HepG2 (cell line): ENCODE measurements around the gene SPDYE2B.
"Not testable (repeated sequence)": the region's sequence is repeated elsewhere in the genome, so short reads cannot be mapped to it uniquely, and the experiment has no call there.

Source experiments
- AHDC1 ChIP-seq: sonication (generic); formaldehyde crosslinking; IDR thresholded peaks from 2 replicates; pipeline ENCODE4 v1.5.1; 2020; ENCODE audit warnings: mild to moderate bottlenecking, missing genetic modification reagents, borderline replicate concordance
- ARID5B ChIP-seq: IDR thresholded peaks from 2 replicates; pipeline ENCODE4 v1.4.0; 2020; ENCODE audit warnings: mild to moderate bottlenecking, missing genetic modification reagents
- ELF4 ChIP-seq: sonication (generic); formaldehyde crosslinking; IDR thresholded peaks from 2 replicates; pipeline ENCODE4 v1.5.0; 2020; ENCODE audit warnings: missing genetic modification reagents, mild to moderate bottlenecking, moderate library complexity, borderline replicate concordance
- KLF11 ChIP-seq: IDR thresholded peaks from 2 replicates; pipeline ENCODE4 v1.6.1; 2016; ENCODE audit warnings: missing compliant biosample characterization
- LRRFIP1 ChIP-seq: sonication (generic); formaldehyde crosslinking; conservative IDR thresholded peaks from 2 replicates; pipeline ENCODE4 v1.4.0; 2020; ENCODE audit warnings: missing genetic modification reagents
- MAZ ChIP-seq, 2 experiments: sonication (generic) in 1 of 2; formaldehyde crosslinking in 1 of 2; IDR thresholded peaks; 2 replicates each; pipeline versions ENCODE4 v1.5.0 to v1.6.1; 2012 to 2020; ENCODE audit warnings: low read depth in 2 of 2, mild to moderate bottlenecking in 2 of 2, borderline replicate concordance in 1 of 2, improper control_type of control experiment in 1 of 2, low read length in 1 of 2, missing genetic modification reagents in 1 of 2, moderate library complexity in 1 of 2
- PREB ChIP-seq: sonication (generic); formaldehyde crosslinking; IDR thresholded peaks from 2 replicates; pipeline ENCODE4 v1.4.0; 2020; ENCODE audit warnings: missing genetic modification reagents
- RFXANK ChIP-seq: IDR thresholded peaks from 2 replicates; pipeline ENCODE4 v1.6.1; 2016
- ZBTB8A ChIP-seq: sonication (generic); formaldehyde crosslinking; IDR thresholded peaks from 2 replicates; pipeline ENCODE4 v1.4.0; 2020; ENCODE audit warnings: mild to moderate bottlenecking, low read depth, missing genetic modification reagents, borderline replicate concordance

GRCh38 chr7:102627271-102627904 is 22.7 kb upstream of the SPDYE2B start:
- not testable (repeated sequence) for TF ChIP-seq RFXANK (CRISPR knock-in tag); ELF4 (CRISPR knock-in tag); ARID5B (CRISPR knock-in tag); MAZ (IDR thresholded peaks at IDR 0.05; ENCODE audit: borderline replicate concordance, low read depth, low read length); MAZ (CRISPR knock-in tag; IDR thresholded peaks at IDR 0.05; ENCODE audit: low read depth); ZBTB8A; AHDC1 (CRISPR knock-in tag); KLF11; PREB (CRISPR knock-in tag); LRRFIP1
